B cell (primary cell): ENCODE results near the gene BAAT. TPM values are rescaled to one million over a fixed set of nuclear protein-coding genes. Genes with fewer than 3 reads are reported as not detected.
"Not testable (repeated sequence)": the region's sequence is repeated elsewhere in the genome, so short reads cannot be mapped to it uniquely, and the experiment has no call there.

Experiments used
- ATAC-seq: fragments of 200-7000 bp; cut with Tn5 transposase; one replicate; pipeline ENCODE4 v1.10.0; 2021; ENCODE audit warnings: low read depth, mild to moderate bottlenecking, moderate number of reproducible peaks, moderate library complexity
- CTCF ChIA-PET: fragments of 350-600 bp; sonication (Branson Sonifier 250); formaldehyde crosslinking; loops from one replicate; lab custom pipeline; 2021; ENCODE audit warnings: antibody characterized with exemption, inconsistent platforms; lab: Charles Lee
- POLR2A ChIA-PET: fragments of 350-600 bp; sonication (Branson Sonifier 250); formaldehyde crosslinking; loops from one replicate; lab custom pipeline; 2021; ENCODE audit warnings: antibody characterized with exemption; lab: Charles Lee
- DNase-seq: peaks from one replicate; pipeline ENCODE4 v3.0.0; 2013
- H2AFZ ChIP-seq: 2 replicates; pipeline ENCODE4 v1.6.1; 2012; ENCODE audit warnings: mild to moderate bottlenecking, low read depth, low read length; ENCODE audit not compliant: insufficient read depth, poor library complexity, severe bottlenecking
- H3K27ac ChIP-seq, 2 donors: 1 replicate in 1 of 2; 2 replicates in 1 of 2; pipeline ENCODE4 v1.5.1; 2012 to 2013; ENCODE audit warnings: low read length in 2 of 2, mild to moderate bottlenecking in 2 of 2, moderate library complexity in 1 of 2
- H3K27me3 ChIP-seq, 4 experiments: fragments of 200-600 bp in 1 of 4; sonication (generic) in 1 of 4; replicated peaks in 1 of 4; 1 replicate in 2 of 4; 2 replicates in 2 of 4; pipeline versions ENCODE4 v1.6.1 to v1.7.0; 2013 to 2016; ENCODE audit warnings: low read length in 3 of 4, mild to moderate bottlenecking in 2 of 4, mixed read lengths in 1 of 4, moderate library complexity in 1 of 4; ENCODE audit not compliant: insufficient read depth in 4 of 4, control insufficient read depth in 3 of 4; ENCODE audit errors: control extremely low read depth in 1 of 4
- H3K36me3 ChIP-seq, 2 experiments: replicated peaks in 1 of 2; 1 replicate in 1 of 2; 2 replicates in 1 of 2; pipeline versions ENCODE4 v1.6.1 to v1.7.1; 2013; ENCODE audit warnings: low read length in 1 of 2; ENCODE audit not compliant: insufficient read depth in 2 of 2, control insufficient read depth in 1 of 2; ENCODE audit errors: control extremely low read depth in 1 of 2, extremely low read depth in 1 of 2
- H3K4me1 ChIP-seq, 2 donors: fragments of 200-600 bp in 1 of 2; sonication (generic) in 1 of 2; 1 replicate in 1 of 2; 2 replicates in 1 of 2; pipeline versions ENCODE4 v1.5.1 to v1.6.1; 2013 to 2017; ENCODE audit warnings: low read length in 2 of 2; ENCODE audit not compliant: control insufficient read depth in 2 of 2, insufficient read depth in 2 of 2
- H3K4me2 ChIP-seq: replicated peaks from 2 replicates; pipeline ENCODE3; 2012; ENCODE audit warnings: mild to moderate bottlenecking, low read depth, low read length; ENCODE audit not compliant: poor library complexity, severe bottlenecking
- H3K4me3 ChIP-seq, 5 experiments: fragments of 200-600 bp in 1 of 5; sonication (generic) in 1 of 5; 1 replicate in 3 of 5; 2 replicates in 2 of 5; pipeline versions ENCODE4 v1.5.1 to v1.7.0; 2011 to 2016; ENCODE audit warnings: low read length in 4 of 5, mild to moderate bottlenecking in 4 of 5, low read depth in 2 of 5, control low read depth in 1 of 5, moderate library complexity in 1 of 5; ENCODE audit not compliant: insufficient read depth in 1 of 5; ENCODE audit errors: control extremely low read depth in 1 of 5, extremely low read depth in 1 of 5
- H3K79me2 ChIP-seq: fragments of 200-600 bp; sonication (generic); one replicate; pipeline ENCODE4 v1.6.0; 2016; ENCODE audit warnings: low read length; ENCODE audit not compliant: control insufficient read depth, insufficient read depth
- H3K9ac ChIP-seq: fragments of 200-600 bp; sonication (generic); 2 replicates; pipeline ENCODE4 v1.6.1; 2017; ENCODE audit warnings: mild to moderate bottlenecking, low read length, moderate library complexity
- H3K9me3 ChIP-seq, 3 donors: one replicate each; pipeline versions ENCODE4 v1.6.1 to v1.7.1; 2013; ENCODE audit warnings: low read length in 2 of 3; ENCODE audit not compliant: control insufficient read depth in 2 of 3, insufficient read depth in 1 of 3; ENCODE audit errors: control extremely low read depth in 1 of 3
- H4K20me1 ChIP-seq: 2 replicates; pipeline ENCODE4 v1.6.0; 2012; ENCODE audit warnings: mild to moderate bottlenecking, low read length; ENCODE audit not compliant: insufficient read depth, control insufficient read depth, poor library complexity, severe bottlenecking
- H3K27ac Mint-ChIP-seq: one replicate; pipeline ENCODE4 v1.8.0; 2021; ENCODE audit warnings: mixed read lengths
- H3K27me3 Mint-ChIP-seq: one replicate; pipeline ENCODE4 v1.8.0; 2021; ENCODE audit warnings: mixed read lengths
- H3K4me1 Mint-ChIP-seq: one replicate; pipeline ENCODE4 v1.8.0; 2021; ENCODE audit warnings: mixed read lengths
- H3K4me3 Mint-ChIP-seq: one replicate; pipeline ENCODE4 v1.8.0; 2021; ENCODE audit warnings: mixed read lengths
- H3K9me3 Mint-ChIP-seq: one replicate; pipeline ENCODE4 v1.8.0; 2022; ENCODE audit warnings: mixed read lengths; ENCODE audit not compliant: insufficient read depth
- CTCF ChIP-seq: fragments of 200-600 bp; IDR thresholded peaks from one replicate; pipeline ENCODE4 v1.8.0; 2022; ENCODE audit warnings: antibody characterized with exemption, mild to moderate bottlenecking
- EZH2 ChIP-seq: IDR thresholded peaks from 2 replicates; pipeline ENCODE4 v1.6.1; 2012; ENCODE audit warnings: borderline replicate concordance, low read depth, mild to moderate bottlenecking, moderate library complexity, low read length; ENCODE audit not compliant: insufficient read depth, poor library complexity, severe bottlenecking
- WGBS: methylation state at CpG from one replicate; pipeline ENCODE4 v1.1.5; 2013; ENCODE audit warnings: missing lambda C conversion rate; ENCODE audit not compliant: insufficient coverage; 5-methylcytosine and 5-hydroxymethylcytosine counted together
- intact Hi-C: fragments of 100-400 bp; cut with micrococcal nuclease; formaldehyde crosslinking; loops from one replicate; pipeline ENCODE4 v1.10.0; 2022
- polyA minus RNA-seq: library from RNA; depleted of rRNA, polyadenylated mRNA; stranded (reverse); fragments of >200 nt; gene quantifications from 2 replicates; pipeline ENCODE4 v1.2.3, GENCODE V29; 2012
- polyA plus RNA-seq: library from polyadenylated mRNA; depleted of rRNA; stranded (reverse); fragments of >200 nt; gene quantifications from 2 replicates; pipeline ENCODE4 v1.2.3, GENCODE V29; 2012
- total RNA-seq, 2 donors: library from RNA; stranded (reverse); fragments of 120-200 nt in 1 of 2; gene quantifications; 1 replicate in 1 of 2; 2 replicates in 1 of 2; pipeline versions ENCODE4 v1.2.3 to v1.2.4, GENCODE V29; 2013 to 2022

Gene BAAT
- not detected in 2 replicates for total RNA-seq
- 0.05 TPM for total RNA-seq (2013)
- polyA plus RNA-seq = 0.07 TPM in 1 of 2 replicates, not detected in the other
- polyA minus RNA-seq = not detected in 2 replicates

- DNase-seq, H4K20me1 ChIP-seq, H3K4me2 ChIP-seq, H3K27ac ChIP-seq, POLR2A ChIA-PET, H3K27ac Mint-ChIP-seq, ATAC-seq, H3K4me1 ChIP-seq, CTCF ChIA-PET, H3K79me2 ChIP-seq, H3K9me3 ChIP-seq, H3K4me3 Mint-ChIP-seq, intact Hi-C loops, H3K4me3 ChIP-seq, H3K27me3 Mint-ChIP-seq, H3K4me1 Mint-ChIP-seq, H3K9ac ChIP-seq, H3K9me3 Mint-ChIP-seq, H2AFZ ChIP-seq, H3K27me3 ChIP-seq: not testable (repeated sequence)
- peaks cover 3 to 14% of the 10 kb centered on the region in 2 experiments for H3K36me3 ChIP-seq
- 98% methylated on average over 11 of the region's 11 CpGs for WGBS
Observed at GRCh38 chr9:101384873-101385536, at the start of gene BAAT. BAAT (minus strand) TSS chr9:101385006; CDS start chr9:101371404, 13,602 bp downstream.

- DNase-seq (no peak), ATAC-seq (no peak)
- no peak overlapping the region for H3K4me3 Mint-ChIP-seq
- H3K27ac Mint-ChIP-seq = no peak overlapping the region
- no peak overlapping the region for H2AFZ ChIP-seq
- H3K4me1 ChIP-seq = peaks cover under 1 to 2% of the 10 kb centered on the region in 2 donors
- no peaks in the 10 kb centered on the region for H3K9me3 Mint-ChIP-seq
- H3K27me3 ChIP-seq = peaks cover 0 to 3% (median 0%) of the 10 kb centered on the region in 4 experiments
- POLR2A ChIA-PET = no interaction called here
- H3K79me2 ChIP-seq = no peaks in the 10 kb centered on the region
- H3K4me1 Mint-ChIP-seq = peaks cover 3% of the 10 kb centered on the region
- H3K4me2 ChIP-seq = no peak overlapping the region
- intact Hi-C loops = no loop called here
- H3K9me3 ChIP-seq = no peaks in the 10 kb centered on the region
- CTCF ChIA-PET = no interaction called here
- TF ChIP-seq CTCF (no peak), EZH2 (no peak)
- H3K27ac ChIP-seq = no peak overlapping the region
- peaks cover 5% of the 10 kb centered on the region for H3K27me3 Mint-ChIP-seq
- no peaks in the 10 kb centered on the region for H4K20me1 ChIP-seq
- H3K4me3 ChIP-seq = no peak overlapping the region
- no peak overlapping the region for H3K9ac ChIP-seq
- H3K36me3 ChIP-seq = no peaks in the 10 kb centered on the region
- no CpG with 5 or more reads among the region's 3 CpGs for WGBS
Observed at GRCh38 chr9:101433229-101433628, 48.4 kb upstream of the BAAT start.
